ENCODE results near the gene L1TD1.
"Not testable (repeated sequence)": the region's sequence is repeated elsewhere in the genome, so short reads cannot be mapped to it uniquely, and the experiment has no call there.

GRCh38 chr1:62244380-62244779 lies 49.7 kb downstream of the L1TD1 start:
- TF ChIP-seq, protein P1, sequence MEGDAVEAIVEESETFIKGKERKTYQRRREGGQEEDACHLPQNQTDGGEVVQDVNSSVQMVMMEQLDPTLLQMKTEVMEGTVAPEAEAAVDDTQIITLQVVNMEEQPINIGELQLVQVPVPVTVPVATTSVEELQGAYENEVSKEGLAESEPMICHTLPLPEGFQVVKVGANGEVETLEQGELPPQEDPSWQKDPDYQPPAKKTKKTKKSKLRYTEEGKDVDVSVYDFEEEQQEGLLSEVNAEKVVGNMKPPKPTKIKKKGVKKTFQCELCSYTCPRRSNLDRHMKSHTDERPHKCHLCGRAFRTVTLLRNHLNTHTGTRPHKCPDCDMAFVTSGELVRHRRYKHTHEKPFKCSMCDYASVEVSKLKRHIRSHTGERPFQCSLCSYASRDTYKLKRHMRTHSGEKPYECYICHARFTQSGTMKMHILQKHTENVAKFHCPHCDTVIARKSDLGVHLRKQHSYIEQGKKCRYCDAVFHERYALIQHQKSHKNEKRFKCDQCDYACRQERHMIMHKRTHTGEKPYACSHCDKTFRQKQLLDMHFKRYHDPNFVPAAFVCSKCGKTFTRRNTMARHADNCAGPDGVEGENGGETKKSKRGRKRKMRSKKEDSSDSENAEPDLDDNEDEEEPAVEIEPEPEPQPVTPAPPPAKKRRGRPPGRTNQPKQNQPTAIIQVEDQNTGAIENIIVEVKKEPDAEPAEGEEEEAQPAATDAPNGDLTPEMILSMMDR (IDR thresholded peaks at IDR 0.05 in 4 of 5, conservative IDR thresholded peaks at IDR 0.05 in 1 of 5), result not testable (repeated sequence)
- TF ChIP-seq POLR2A (IDR thresholded peaks at IDR 0.05), result not testable (repeated sequence)
